Activated naive CD4-positive, alpha-beta T cell treated with anti-CD3 and anti-CD28 coated beads, Interleukin-2, amount 50 U/mL, for 72 hours (primary cell): Measurements from ENCODE around the gene SHROOM1. TPM values are rescaled to one million over a fixed set of nuclear protein-coding genes. Genes with fewer than 3 reads are reported as not detected.

Source experiments
- ATAC-seq, 2 donors: fragments of 150-1000 bp; cut with Tn5 transposase; 2 replicates each; pipeline ENCODE4 v1.10.0; 2021; ENCODE audit warnings: mild to moderate bottlenecking in 2 of 2, moderate library complexity in 2 of 2
- DNase-seq, 2 donors: peaks; one replicate each; pipeline ENCODE4 v3.0.0; 2021 to 2022; ENCODE audit warnings: low spot score in 2 of 2
- H3K27ac Mint-ChIP-seq, 2 donors: one replicate each; pipeline ENCODE4 v1.8.0; 2022; ENCODE audit warnings: mild to moderate bottlenecking in 2 of 2, mixed read lengths in 2 of 2
- H3K36me3 Mint-ChIP-seq, 2 donors: one replicate each; pipeline ENCODE4 v1.8.0; 2022; ENCODE audit warnings: mixed read lengths in 2 of 2
- H3K9me3 Mint-ChIP-seq, 2 donors: one replicate each; pipeline ENCODE4 v1.8.0; 2022; ENCODE audit warnings: mixed read lengths in 2 of 2
- total RNA-seq, 2 donors: library from RNA; stranded (reverse); gene quantifications; one replicate each; pipeline ENCODE4 v1.2.3, GENCODE V29; 2022

Gene SHROOM1
- total RNA-seq, 2 donors from 2014 or later: 1.3 to 2.3 TPM

GRCh38 chr5:132802044-132802684 lies 28.3 kb downstream of the SHROOM1 start:
- ATAC-seq (no peak), DNase-seq (no peak)
- Mint-ChIP-seq H3K36me3 (no peaks in the 10 kb centered on the region), H3K9me3 (no peaks in the 10 kb centered on the region), H3K27ac (no peak overlapping the region)

GRCh38 chr5:132800545-132800944 lies 29.9 kb downstream of the SHROOM1 start:
- ATAC-seq (no peak), DNase-seq (no peak)
- Mint-ChIP-seq H3K9me3 (no peaks in the 10 kb centered on the region), H3K27ac (no peak overlapping the region), H3K36me3 (no peaks in the 10 kb centered on the region)

GRCh38 chr5:132799392-132799791 lies 31.1 kb downstream of the SHROOM1 start:
- Mint-ChIP-seq H3K36me3 (no peaks in the 10 kb centered on the region), H3K9me3 (no peaks in the 10 kb centered on the region), H3K27ac (no peak overlapping the region)
- DNase-seq (no peak), ATAC-seq (no peak)

- Mint-ChIP-seq H3K9me3 (no peaks in the 10 kb centered on the region), H3K27ac (no peak overlapping the region), H3K36me3 (no peaks in the 10 kb centered on the region)
- DNase-seq: no peak
- no peak for ATAC-seq
These were observed 32.8 kb downstream of the SHROOM1 start for GRCh38 chr5:132797651-132798050.

GRCh38 chr5:132791026-132791425 lies 39.4 kb downstream of the SHROOM1 start:
- no peaks in the 10 kb centered on the region for H3K36me3 Mint-ChIP-seq

GRCh38 chr5:132790201-132790865 lies 40.1 kb downstream of the SHROOM1 start:
- no peak overlapping the region for H3K27ac Mint-ChIP-seq
- ATAC-seq: no peak
- DNase-seq: no peak
- no peaks in the 10 kb centered on the region for H3K9me3 Mint-ChIP-seq
- H3K36me3 Mint-ChIP-seq: no peaks in the 10 kb centered on the region

More at GRCh38 chr5:132791026-132791425, 39.4 kb downstream of the SHROOM1 start:
- ATAC-seq (no peak), DNase-seq (no peak)
- Mint-ChIP-seq H3K27ac (no peak overlapping the region), H3K9me3 (no peaks in the 10 kb centered on the region)

GRCh38 chr5:132788990-132789886 lies 41.2 kb downstream of the SHROOM1 start:
- Mint-ChIP-seq H3K27ac (peak overlapping the region in 1 of 2 donors; percentile 34), H3K9me3 (no peaks in the 10 kb centered on the region), H3K36me3 (no peaks in the 10 kb centered on the region)
- ATAC-seq (no peak), DNase-seq (no peak)

GRCh38 chr5:132788508-132788907 lies 41.9 kb downstream of the SHROOM1 start:
- H3K27ac Mint-ChIP-seq: no peak overlapping the region
- no peak for DNase-seq
- no peak for ATAC-seq
- H3K36me3 Mint-ChIP-seq: no peaks in the 10 kb centered on the region
- H3K9me3 Mint-ChIP-seq: no peaks in the 10 kb centered on the region

- DNase-seq (no peak), ATAC-seq (no peak)
- Mint-ChIP-seq H3K36me3 (no peaks in the 10 kb centered on the region), H3K9me3 (no peaks in the 10 kb centered on the region), H3K27ac (no peak overlapping the region)
These were observed 43.4 kb downstream of the SHROOM1 start for GRCh38 chr5:132787076-132787475.

- DNase-seq (no peak), ATAC-seq (no peak)
- Mint-ChIP-seq H3K27ac (no peak overlapping the region), H3K9me3 (no peaks in the 10 kb centered on the region), H3K36me3 (no peaks in the 10 kb centered on the region)
These were observed 44.6 kb downstream of the SHROOM1 start for GRCh38 chr5:132785864-132786263.

GRCh38 chr5:132785365-132785764 lies 45.1 kb downstream of the SHROOM1 start:
- no peak overlapping the region for H3K27ac Mint-ChIP-seq
- no peaks in the 10 kb centered on the region for H3K9me3 Mint-ChIP-seq
- ATAC-seq (no peak), DNase-seq (no peak)
- H3K36me3 Mint-ChIP-seq: no peaks in the 10 kb centered on the region

- no peak for DNase-seq
- Mint-ChIP-seq H3K27ac (no peak overlapping the region), H3K36me3 (no peaks in the 10 kb centered on the region), H3K9me3 (no peaks in the 10 kb centered on the region)
- no peak for ATAC-seq
These were observed 48.3 kb downstream of the SHROOM1 start for GRCh38 chr5:132782101-132782500.

GRCh38 chr5:132781029-132781428 lies 49.4 kb downstream of the SHROOM1 start:
- Mint-ChIP-seq H3K27ac (no peak overlapping the region), H3K36me3 (no peaks in the 10 kb centered on the region), H3K9me3 (no peaks in the 10 kb centered on the region)
- DNase-seq: no peak
- ATAC-seq: no peak

GRCh38 chr5:132780577-132780976 lies 49.9 kb downstream of the SHROOM1 start:
- no peaks in the 10 kb centered on the region for H3K36me3 Mint-ChIP-seq
- DNase-seq: no peak
- H3K9me3 Mint-ChIP-seq: no peaks in the 10 kb centered on the region
- no peak for ATAC-seq
- no peak overlapping the region for H3K27ac Mint-ChIP-seq

GRCh38 chr5:132779961-132780360 lies 50.5 kb downstream of the SHROOM1 start:
- H3K9me3 Mint-ChIP-seq: no peaks in the 10 kb centered on the region
- H3K27ac Mint-ChIP-seq: no peak overlapping the region
- ATAC-seq (no peak), DNase-seq (no peak)
- no peaks in the 10 kb centered on the region for H3K36me3 Mint-ChIP-seq

- DNase-seq (no peak), ATAC-seq (no peak)
- Mint-ChIP-seq H3K36me3 (no peaks in the 10 kb centered on the region), H3K9me3 (no peaks in the 10 kb centered on the region), H3K27ac (no peak overlapping the region)
These were observed 51.6 kb downstream of the SHROOM1 start for GRCh38 chr5:132778856-132779255.

GRCh38 chr5:132778129-132778528 lies 52.3 kb downstream of the SHROOM1 start:
- H3K27ac Mint-ChIP-seq: no peak overlapping the region
- DNase-seq (no peak), ATAC-seq (no peak)
- H3K9me3 Mint-ChIP-seq: no peaks in the 10 kb centered on the region
- H3K36me3 Mint-ChIP-seq: no peaks in the 10 kb centered on the region
